COLO829 (cell line): ENCODE data around the gene SSH2.
"Not testable (repeated sequence)": the region's sequence is repeated elsewhere in the genome, so short reads cannot be mapped to it uniquely, and the experiment has no call there.

ENCODE experiments used
- DNase-seq: peaks from one replicate; pipeline ENCODE4 v3.0.0; 2012; ENCODE audit warnings: low spot score

Gene SSH2

DNA sequence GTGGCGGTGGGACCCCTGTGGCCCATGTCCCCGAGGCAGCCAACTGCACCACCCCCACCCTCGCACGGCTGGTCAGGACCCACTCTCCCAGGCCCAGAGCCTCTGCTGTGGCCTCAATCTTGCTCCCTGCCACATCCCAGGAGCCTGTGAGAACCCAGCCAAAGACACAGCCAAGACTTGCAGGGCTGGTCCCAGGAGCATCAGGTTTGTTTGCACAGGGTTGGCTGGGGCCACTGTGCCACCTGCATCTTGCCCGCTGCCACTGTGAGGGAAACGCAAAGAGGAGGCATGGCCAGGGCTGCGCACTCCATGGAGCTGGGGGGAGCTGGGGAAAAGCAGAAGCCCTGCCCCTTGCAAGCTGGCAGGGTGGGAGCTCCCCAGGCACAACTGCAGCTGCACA is 92.5 kb downstream of the SSH2 start:
- DNase-seq = no peak

DNA sequence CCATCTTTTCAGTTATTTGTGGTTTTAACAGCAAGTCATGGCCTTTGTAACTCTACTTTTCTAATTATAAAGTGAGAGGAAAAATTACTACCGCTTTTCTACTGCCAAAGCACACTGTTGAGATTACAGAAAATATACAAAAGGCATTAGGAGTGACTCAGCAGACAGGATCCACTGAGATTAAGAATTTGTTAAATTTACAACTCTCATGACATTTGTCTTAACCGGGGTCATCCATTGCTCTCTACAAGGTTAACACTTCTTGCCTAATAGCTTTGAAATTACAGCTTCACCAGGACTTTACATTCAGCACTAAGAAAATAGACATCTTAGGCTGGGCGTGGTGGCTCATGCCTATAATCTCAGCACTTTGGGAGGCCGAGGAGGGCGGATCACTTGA is 93.4 kb downstream of the SSH2 start:
- no peak for DNase-seq

DNA sequence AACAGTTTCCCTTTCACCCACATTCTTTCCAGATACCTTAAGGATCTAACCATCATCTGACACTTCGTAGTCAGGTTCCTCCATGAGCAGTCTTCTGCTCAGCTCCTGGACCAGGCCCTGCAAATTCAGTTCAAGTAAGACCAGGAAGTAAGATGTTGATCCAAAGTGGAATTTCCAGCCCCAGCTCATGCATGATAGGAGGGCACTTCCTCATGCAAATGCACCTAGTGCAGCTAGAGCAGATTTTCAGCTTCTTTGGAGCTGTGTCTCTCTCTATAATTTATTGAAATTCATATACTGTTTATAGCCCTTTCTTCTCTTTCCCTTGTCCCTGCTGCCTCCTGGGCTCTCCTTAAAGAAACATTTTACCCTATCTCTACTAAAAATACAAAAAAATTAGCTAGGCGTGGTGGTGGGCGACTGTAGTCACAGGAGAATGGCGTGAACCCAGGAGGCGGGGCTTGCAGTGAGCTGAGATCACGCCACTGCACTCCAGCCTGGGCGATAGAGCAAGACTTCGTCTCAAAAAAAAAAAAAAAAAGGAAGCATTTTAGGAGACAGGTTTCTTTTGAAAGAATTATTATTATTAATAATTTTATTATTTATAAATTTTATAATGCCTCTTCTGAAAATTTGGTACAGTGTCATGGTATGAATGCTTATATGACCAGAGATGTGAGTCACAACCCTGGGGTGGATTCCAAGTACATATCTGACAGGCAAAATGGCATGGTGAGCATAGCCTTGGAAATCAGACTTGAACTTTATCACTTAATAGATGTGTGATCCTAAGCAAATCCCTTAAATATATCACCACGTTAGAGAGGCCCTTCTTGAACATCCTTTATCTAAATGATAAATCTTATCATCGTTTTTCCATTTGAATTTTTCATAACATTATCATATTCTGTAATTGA is 94.3 kb downstream of the SSH2 start:
- no peak for DNase-seq

DNA sequence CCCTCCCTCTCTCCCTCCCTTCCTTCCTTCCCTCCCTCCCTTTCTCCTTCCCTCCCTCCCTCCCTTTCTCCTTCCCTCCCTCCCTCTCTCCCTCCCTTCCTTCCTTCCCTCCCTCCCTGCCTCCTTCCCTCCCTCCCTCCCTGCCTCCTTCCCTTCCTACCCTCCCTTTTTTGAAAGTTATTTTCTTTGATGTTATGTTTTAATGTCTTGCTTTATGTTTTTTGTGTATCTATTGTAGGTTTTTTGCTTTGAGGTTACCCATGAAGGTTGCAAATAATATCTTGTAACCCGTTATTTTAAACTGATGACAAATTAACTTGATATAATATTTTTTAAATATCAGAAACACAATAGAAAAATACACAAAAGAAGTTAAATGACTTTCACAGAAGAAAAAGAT is 96.2 kb downstream of the SSH2 start:
- DNase-seq = no peak

DNA sequence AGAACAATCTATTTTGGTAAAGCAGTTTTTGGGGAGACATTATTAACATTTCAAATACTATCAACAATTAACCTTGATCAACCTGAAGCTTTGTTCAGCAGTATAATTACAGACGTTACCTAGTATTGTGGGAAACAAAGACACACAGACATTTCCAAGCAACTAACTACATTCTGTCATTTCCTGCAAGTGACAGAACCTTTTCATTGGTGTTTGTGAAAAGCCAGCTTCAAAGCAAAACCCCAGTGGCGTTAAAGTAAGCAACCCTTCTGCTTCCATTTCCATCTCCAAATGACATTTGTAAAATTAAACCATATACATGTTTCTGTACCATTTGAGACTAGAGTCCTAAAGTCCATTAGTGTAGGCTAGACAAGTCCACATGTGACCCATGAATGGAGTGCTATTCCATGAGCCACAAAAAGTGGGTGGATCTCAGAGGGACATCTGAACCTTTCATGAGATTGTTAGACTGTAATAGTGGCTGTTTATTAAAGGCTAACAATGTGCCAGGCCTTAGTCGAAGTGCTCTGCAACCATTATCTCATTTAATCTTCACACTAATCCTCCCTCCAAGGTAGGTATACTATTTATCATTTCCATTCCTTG is 101.2 kb downstream of the SSH2 start:
- no peak for DNase-seq

DNA sequence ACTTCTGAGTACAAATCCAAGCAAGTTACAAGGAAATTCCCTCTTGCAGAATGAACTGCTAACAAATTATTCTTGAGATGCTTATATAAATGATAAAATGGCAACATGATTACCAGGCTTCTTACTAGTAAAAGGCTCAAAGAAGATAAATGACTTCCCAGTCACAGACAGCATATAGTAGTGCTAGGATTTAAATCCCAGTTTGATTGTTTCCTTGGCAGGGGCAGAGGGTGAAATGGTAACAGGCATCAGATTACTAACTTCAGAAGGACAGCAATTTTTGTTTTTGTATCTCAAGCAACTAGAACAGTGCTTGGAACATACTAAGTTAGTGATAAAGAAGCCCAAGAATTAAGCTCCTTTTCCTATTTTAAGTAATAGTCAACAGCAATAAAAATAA is 102.8 kb downstream of the SSH2 start:
- DNase-seq = no peak

DNA sequence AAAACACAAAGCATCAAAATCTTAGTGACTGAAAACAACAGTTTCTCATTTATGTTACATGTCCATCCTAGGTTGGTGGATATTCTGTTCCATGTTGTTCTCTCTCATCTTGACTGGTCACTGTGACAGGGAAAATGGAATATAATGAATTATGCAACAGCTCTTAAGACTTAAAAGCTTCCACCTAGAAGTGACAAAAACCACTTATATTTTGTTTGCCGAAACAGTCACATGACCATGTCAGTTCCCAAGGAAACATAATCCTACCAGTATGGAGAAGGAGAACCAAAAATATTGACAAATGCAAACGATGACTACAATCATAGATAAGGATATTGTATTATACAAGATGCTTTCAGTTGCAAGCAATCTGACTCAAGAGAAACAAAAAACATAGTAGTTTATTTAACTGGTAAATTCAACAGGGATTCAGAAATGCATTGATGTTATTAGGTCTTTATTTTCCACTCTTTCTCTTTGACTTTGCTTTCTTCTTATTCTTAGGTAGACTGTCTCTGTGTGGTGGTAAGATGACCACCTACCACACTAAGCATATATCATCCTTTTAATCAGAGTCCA is 103.8 kb downstream of the SSH2 start:
- DNase-seq = no peak

DNA sequence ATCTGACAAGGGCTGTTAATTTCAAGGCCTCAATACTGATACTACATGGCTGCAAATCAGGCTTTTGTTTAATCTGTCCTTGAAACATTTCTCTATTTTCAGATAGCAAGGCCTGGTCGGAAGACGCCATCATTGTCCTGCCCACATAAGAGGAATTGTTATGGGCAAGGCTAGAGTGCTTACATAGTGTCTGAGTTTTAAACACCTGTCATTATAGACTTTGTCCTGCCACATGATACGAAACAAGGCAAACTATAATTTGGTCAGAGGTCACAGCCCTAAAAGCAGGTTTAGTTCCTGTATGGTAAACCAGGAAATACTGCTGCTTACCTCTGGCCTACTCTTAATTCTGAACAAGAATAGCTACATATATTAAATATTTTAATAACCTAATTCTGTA is 104.4 kb downstream of the SSH2 start:
- no peak for DNase-seq

DNA sequence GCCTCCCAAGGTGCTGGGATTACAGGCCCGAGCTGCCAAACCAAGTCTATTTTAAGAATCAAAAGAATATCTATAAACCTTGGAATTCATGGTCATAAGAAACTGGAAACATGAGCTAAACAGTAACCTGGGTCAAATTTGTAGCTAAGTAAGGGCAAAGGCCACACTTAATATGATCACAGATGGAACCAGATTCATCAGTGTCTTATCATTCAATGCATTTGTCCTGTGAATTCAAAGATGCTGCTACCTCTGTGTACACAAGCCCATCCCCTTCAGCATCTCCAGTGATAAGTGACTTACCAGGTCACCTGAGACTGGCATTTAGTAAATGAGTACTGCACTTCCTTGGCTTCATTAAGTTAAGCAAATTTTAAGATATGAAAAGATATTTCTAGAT is 108.1 kb downstream of the SSH2 start:
- DNase-seq = no peak

DNA sequence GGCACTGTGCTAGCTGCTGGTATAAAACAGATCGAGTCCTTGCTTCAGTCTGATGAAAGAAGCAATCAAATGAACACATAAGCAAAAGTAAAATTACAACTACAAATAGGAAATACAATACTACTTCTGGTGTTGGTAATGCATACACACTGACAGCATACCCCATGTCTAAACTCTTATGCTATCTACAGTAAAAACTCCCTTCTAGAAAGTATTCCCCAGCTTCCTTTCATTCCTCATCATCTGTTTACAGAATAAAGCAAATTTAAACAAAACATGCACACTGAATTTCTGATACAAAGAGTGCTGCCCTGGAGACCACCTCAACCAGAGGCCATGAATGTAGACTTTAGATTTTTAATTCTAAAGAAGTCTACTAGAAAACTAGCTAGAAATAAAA is 109.6 kb downstream of the SSH2 start:
- DNase-seq = no peak

DNA sequence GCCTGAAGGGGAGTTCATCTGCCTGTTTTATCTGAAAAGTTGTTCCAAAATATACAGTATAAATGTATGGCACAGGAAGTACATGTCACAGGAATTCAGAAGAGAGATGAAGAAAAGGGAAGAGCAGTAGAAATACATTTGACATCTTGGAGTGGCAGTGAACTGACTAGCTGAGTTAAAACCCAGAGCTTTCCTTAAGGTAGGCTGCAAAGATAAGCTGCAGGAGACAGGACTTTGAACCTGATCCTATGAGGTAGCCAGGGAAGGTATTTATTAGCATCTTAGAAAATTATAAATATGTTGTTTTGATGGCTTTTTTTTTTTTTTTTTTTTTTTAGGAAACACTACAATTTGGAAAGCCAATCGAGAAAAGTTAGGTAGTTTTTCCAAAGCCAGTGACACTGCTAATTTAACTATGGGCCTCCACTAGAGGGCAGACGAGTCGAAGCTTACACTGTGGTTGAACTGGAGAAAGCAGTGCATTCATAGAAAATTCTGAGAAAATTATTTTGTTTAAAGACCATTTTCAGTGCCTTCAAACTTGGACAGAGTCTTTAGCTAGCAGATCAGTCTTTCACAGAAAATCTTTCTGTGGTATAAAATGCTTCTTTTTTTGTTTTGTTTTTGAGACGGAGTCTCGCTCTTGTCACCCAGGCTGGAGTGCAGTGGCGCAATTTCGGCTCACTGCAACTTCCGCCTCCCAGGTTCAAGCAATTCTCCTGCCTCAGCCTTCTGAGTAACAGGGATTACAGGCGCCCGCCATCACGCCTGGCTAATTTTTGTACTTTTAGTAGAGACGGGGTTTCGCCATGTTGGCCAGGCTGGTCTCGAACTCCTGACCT is 122.3 kb downstream of the SSH2 start:
- peak; percentile 63 for DNase-seq

DNA sequence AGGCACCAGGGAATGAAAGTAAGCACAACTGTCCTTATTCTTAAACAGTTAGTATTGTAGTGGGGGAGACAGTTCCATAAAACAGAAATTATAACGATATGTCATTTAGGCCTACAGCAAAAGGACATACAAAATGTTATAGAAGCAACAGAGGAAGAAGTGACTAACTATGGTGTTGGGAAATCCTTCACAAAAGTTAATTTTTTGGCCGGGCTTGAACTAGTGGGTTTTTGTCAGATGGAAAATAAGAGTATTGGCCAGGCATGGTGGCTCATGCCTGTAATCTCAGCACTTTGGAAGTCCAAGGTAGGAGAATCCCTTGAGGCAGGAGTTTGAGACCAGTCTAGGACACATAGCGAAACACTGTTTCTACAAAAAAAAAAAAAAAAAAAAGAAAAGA is 127.8 kb downstream of the SSH2 start:
- no peak for DNase-seq

DNA sequence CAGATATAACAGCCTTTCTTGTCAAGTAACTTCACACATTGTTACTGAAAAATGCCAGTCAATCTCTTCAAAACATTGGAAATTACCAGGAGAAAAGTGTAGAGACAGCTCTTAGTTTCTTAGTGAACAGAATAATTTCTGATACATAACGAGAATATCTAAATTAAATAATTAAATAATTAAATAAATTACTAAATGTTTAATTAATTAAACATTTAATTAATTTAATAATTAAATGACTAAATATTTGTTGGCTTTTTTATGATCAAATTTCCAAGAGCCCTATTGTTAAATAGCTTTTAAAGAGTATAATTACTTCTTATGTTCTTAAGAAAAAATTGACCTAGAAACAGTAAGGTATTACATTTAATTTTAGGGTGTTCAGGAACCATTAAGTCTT is 129.6 kb downstream of the SSH2 start:
- DNase-seq = no peak

DNA sequence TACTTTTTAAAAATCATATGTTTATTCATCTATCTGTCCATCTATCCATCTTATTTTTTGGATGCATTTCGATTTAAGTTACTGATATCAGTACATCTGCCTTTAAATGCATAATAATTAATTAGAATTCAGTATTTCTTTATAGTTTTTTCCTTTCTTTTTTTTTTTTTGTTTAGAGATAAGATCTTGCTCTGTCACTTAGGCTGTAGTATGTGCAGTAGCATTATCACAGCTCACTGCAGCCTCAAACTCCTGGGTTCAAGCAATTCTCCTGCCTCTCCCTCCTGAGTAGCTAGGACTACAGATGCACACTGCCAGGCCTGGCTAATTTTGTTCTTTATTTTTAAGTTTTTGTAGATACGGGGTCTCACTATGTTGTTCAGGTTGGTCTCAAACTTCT is 133.4 kb downstream of the SSH2 start:
- no peak for DNase-seq

DNA sequence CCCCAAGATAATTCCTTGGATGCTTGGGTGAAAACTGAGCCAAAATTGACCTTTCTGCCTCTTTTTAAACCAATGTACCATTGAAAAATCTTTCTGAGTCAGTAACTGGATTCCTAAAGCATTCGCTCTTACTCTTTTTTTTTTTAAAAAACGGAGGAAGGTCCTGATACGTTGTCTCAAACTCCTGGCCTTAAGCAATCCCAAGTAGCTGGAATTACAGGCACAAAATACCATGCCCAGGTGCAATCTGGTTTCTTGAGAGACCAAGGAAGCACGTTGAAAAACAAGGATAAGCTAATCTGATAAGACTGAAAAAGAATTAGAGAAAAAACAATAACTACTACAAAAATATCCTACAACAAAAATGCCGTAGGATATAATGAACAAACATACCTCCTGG is 136.5 kb downstream of the SSH2 start:
- DNase-seq = no peak

DNA sequence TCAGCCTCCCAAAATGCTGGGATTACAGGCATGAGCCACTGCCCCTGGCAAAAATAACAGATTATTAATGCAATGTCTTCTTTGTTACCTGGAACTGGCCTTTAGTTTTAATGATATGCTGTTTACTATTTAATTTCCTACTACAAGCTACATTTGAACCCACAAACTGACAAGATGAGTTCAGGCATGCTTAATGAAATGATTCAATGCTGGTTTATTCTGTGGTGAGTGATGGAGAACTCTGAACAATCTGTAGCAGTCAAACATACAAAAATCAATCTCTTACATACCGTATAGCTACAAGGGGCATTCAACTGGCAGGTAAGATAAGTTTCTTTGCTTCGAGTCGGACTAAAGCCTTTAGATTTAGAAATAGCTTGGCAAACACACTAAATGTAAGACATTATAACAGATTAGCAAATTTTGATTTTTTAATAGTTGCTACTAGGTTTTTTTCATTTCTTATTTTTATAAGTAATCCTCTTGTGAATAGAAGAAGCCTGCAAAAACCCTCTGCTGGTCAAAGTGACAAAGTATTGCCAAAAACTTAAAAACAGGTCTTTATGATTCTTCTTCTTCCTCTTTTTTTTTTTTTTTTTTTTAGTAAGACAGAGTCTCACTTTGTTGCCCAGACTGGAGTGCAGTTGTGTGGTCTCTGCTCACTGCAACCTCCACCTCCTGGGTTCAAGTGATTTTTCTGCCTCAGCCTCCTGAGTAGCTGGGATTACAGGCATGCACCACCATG is 138.5 kb downstream of the SSH2 start:
- DNase-seq = no peak

DNA sequence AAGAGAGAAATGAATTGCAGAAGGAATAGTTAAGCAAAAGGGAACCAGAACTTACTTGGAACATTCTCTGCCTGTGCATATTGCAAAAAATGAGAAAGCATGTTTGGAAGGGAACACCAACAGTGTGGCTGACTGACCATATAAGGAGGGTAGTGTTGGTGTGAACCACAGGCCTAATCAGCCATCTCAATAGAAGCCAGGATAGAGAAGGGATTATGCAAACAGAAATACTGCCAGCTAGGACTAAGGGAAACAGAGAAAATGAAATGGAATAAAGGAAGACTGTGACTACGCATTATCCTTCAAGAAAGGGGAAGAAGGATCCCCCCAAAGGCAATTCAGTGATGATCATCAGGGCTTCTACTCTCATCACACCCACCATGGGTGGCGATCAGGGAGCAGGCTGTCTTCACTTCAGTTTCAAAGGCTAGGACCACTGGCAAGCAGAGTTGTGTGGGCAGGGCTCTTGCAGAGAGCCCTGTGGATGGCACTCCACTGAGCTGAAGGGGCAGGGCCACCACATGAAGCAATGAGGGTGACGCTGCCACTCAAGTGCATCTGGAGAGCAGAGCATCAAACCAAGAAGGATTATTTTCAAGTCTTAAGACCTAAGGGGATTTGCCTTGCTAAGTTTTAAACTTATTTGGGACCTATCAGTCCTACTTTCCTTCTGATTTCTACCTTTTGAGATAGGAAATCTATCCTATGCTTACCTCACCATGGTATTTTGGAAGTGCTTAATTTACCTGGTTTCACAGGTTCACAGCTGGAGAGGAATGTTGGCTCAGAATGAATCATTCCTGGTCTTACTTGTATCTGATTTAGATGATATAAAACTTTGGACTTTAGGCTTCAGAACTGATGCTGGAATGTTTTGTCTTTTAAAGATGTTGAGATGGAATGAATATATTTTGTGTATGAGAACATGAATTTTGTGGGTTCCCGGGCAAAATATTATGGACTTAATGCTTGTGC is 140.5 kb downstream of the SSH2 start:
- DNase-seq = no peak

DNA sequence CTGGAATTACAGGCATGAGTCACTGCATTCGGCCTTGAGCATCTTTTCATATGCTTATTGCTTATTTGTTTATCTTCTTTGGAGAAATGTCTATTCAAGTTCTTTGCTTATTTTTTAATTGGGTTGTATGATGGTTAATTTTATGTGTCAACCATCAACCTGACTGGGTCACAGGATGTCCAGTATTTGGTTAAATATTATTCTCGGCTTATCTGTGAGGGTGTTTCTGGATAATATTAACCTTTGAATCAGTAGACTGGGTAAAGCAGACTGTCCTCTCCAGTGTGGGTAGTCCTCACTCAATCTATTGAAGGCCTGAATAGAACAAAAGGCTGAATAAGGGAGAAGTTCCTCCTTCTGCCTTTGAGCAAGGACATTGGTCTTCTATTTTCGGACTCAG is 142.0 kb downstream of the SSH2 start:
- no peak for DNase-seq

DNA sequence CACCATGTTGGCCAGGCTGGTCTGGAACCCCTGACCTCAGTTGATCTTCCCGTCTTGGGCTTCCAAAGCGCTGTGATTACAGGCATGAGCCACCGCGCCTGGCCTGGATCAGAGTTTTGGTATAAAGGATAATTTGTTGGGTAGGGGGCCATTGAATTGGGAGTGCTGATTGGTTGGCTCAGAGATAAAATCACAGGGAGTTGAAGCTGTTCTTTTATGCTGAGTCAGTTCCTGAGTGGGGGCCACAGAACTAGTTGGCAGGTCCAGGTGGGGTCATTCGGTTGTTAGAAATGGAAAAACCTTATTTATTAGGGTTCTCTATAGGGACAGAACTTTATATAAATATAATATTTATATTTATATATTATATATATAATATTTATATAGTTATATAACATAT is 147.1 kb downstream of the SSH2 start:
- DNase-seq = no peak

DNA sequence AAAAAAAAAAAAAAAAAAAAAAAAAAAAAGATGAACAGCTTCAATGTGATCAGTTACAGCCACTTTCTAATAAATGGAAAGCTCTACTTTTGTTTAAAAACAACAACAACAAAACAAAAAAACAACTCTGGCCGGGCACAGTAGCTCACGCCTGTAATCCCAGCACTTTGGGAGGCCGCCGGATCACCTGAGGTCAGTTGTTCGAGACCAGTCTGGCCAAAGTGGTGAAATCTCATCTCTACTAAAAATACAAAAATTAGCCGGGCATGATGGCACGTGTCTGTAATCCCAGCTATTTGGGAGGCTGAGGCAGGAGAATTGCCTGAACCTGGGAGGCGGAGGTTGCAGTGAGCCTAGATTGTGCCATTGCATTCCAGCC is 150.2 kb downstream of the SSH2 start:
- not testable (repeated sequence) for DNase-seq
